Activated CD4-positive, CD25-positive, alpha-beta regulatory T cell (primary cell): ENCODE results near the gene USP5.

Experiments used
- DNase-seq, 4 experiments: peaks; one replicate each; lab custom pipeline; 2025; lab: John Stamatoyannopoulos, UW

Gene USP5

DNA sequence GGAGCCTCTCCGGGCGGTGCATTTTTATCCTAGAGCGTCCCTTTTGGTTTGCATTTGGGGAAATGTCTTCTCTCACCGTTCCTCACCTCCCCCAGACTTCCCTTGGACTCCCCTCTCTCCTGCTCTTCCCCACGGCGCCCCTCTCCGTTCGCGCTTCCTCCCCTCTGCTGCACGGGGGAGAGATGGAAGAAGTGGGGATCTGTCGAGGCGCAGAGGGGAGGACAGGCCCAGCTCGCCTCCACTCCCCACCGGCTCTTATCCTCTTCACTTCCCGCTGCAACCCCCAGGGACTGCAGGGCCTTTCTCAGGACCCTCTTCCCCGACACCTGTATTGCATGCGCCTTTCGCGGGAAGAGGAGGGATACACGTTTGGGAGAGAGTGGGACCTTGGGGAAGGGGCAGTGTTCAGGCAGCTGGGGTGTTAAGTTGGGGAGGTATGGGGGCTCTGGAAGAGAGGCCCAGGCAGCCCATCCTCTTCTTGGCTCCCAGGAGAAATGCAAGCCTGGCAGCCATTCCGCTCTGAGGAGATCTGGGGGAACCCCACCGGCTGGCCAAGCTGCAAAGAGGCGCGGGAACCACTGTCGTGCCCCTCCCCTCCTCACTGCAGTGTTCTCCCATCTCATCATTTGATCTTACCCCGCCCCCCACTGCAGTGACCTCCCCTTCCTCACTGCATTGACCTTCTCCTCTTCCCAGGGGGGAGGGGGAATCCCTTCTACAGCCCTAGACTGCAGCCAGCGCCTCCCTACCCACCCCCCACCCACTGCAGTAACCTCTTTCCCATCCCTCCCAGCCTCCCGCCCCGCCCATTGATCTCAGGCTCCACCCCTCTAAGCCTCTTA is 63.2 kb downstream of the USP5 start:
- no peak for DNase-seq

GRCh38 chr12:6915789-6916285 is 63.9 kb downstream of the USP5 start:
- DNase-seq, result no peak
